ENCODE measurements around the gene TXLNA. TPM values are rescaled to one million over a fixed set of nuclear protein-coding genes. Genes with fewer than 3 reads are reported as not detected.

The TXLNA gene
- total RNA-seq, 2 experiments from 2014 or later = 84.0 to 84.4 TPM

DNA sequence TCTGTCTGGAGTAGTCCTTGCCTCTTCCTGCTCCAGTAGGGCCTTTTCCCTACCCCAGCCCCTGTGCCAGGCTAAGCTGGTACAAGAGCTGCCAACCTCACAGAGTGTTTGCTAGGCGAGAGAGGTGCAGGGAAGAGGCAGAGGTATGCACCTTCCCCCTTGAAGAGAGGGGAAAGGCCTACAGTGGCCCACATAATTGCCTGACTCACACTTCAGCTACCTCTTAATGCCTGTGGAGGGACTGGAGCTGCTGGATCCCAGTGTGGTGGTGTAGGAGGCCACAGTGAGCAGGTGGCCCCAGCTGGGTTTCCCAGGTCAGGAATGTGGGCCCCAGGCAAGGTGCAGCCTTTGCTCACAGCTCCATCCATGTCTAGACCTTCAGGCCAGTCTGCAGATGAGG is 17.6 kb downstream of the TXLNA start:
- no peaks in the 10 kb centered on the region for H3K27me3 Mint-ChIP-seq
- H3K4me3 Mint-ChIP-seq = no peak overlapping the region
- H3K27ac Mint-ChIP-seq = peak overlapping the region; percentile 59
- H3K4me1 Mint-ChIP-seq = peaks cover 44% of the 10 kb centered on the region
- peaks cover 39% of the 10 kb centered on the region for H3K36me3 Mint-ChIP-seq
- no peaks in the 10 kb centered on the region for H3K9me3 Mint-ChIP-seq
- no peak for DNase-seq

DNA sequence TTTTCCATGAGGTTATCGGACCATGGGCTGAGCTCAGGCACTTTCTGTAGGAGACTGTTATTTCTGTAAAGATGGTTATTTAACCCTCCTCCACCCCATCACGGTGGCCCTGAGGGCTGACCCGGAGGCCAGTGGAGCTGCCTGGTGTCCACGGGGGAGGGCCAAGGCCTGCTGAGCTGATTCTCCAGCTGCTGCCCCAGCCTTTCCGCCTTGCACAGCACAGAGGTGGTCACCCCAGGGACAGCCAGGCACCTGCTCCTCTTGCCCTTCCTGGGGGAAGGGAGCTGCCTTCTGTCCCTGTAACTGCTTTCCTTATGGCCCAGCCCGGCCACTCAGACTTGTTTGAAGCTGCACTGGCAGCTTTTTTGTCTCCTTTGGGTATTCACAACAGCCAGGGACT is 18.4 kb downstream of the TXLNA start:
- H3K4me3 Mint-ChIP-seq = no peak overlapping the region
- H3K4me1 Mint-ChIP-seq = peaks cover 49% of the 10 kb centered on the region
- DNase-seq = no peak
- no peaks in the 10 kb centered on the region for H3K27me3 Mint-ChIP-seq
- H3K36me3 Mint-ChIP-seq = peaks cover 36% of the 10 kb centered on the region
- H3K9me3 Mint-ChIP-seq = no peaks in the 10 kb centered on the region
- no peak overlapping the region for H3K27ac Mint-ChIP-seq

DNA sequence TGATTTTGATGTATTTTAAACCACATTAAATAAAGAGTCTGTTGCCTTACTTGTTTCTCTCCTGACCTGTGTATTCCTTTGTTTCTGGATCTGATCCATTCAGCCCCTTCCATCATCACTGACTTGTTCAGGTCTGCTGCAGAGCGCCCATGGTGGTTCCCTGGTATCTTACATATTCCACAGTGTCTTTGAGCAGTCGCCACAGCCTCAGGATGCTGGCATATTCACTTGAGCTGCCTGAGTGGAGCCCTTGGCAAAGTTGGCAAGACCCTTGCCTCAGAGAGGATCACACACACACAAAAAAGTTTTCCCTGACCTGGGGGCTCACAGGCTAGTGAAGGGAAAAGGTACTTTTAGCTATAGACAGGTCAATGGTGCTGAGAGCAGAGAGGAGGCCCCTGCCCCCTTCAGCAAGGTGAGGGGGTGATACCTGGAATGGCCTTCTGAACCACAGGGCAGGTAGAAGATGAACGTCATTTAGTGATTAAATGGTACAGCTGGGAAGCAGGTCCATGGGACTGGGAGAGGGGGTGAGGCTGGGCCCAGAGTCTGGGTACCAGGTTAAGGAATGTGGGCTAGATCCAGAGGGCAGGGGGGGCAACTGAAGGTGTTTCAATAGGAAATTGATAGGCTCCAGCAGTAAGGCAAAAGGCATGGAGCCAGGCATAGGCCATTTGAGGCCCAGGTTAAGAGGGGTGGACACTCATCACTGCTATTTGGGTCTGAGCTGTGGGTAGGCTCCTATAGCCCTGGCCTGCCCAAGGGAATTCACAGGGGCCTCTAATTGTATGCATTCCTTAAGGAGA is 19.0 kb downstream of the TXLNA start:
- H3K4me1 Mint-ChIP-seq = peaks cover 52% of the 10 kb centered on the region
- H3K36me3 Mint-ChIP-seq = peaks cover 32% of the 10 kb centered on the region
- H3K9me3 Mint-ChIP-seq = no peaks in the 10 kb centered on the region
- H3K27ac Mint-ChIP-seq = peak overlapping the region; percentile 56
- DNase-seq = no peak
- H3K27me3 Mint-ChIP-seq = no peaks in the 10 kb centered on the region
- H3K4me3 Mint-ChIP-seq = no peak overlapping the region

DNA sequence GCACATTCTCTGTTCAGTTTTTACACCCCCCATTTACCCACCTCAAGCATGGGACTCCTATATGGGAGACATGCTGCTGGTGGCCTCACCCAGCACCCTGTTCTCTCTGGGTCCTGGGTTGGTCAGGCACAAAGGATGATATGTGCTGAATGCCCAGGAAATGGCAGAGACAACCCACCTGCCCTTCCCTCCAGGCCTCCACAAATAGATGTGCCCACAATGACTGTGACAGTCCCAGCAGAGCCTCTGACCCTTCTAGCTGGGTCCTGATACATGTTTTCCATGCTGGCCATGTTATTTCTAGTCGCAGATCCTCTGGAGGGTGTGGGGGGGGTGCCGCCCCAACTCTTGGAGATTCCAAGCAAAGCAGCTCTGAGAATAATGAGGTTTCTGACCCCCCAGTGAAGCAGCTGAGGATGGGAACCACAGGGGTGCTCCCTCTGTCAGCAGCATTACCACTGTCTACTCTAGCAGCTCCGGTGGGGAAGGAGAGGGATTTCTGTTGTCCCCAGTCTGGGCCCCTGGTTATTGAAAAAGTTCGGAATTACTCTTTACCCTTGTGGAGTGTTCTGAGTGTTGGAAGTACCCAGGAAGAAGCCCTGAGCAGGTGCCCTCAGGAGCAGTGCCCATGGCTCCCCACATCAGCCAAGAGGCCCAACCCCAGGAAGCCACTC is 19.7 kb downstream of the TXLNA start:
- H3K36me3 Mint-ChIP-seq = peaks cover 29% of the 10 kb centered on the region
- no peaks in the 10 kb centered on the region for H3K27me3 Mint-ChIP-seq
- no peaks in the 10 kb centered on the region for H3K9me3 Mint-ChIP-seq
- peak overlapping the region; percentile 27 for H3K27ac Mint-ChIP-seq
- H3K4me1 Mint-ChIP-seq = peaks cover 48% of the 10 kb centered on the region
- DNase-seq = no peak
- H3K4me3 Mint-ChIP-seq = no peak overlapping the region

DNA sequence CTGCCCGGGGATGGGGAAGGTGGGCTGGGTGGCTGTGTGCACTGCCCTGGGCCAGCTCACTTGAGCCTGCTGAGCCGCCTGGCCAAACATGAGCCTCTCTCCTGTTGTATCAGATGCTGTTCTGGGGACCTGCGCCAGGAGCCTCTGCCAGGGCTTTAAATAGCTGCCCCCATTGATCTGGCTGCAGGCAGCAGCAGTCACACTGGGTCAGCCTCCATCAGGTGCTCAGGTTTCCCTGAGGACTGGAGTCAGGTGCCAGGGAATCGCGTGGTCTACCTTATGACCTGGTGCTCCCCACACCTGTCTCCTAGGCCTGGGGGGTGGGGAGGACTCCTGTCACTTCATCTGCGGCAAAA is 20.2 kb downstream of the TXLNA start:
- peaks cover 46% of the 10 kb centered on the region for H3K4me1 Mint-ChIP-seq
- H3K4me3 Mint-ChIP-seq = peak overlapping the region; percentile 83
- H3K27me3 Mint-ChIP-seq = no peaks in the 10 kb centered on the region
- H3K27ac Mint-ChIP-seq = peak overlapping the region; percentile 94
- no peaks in the 10 kb centered on the region for H3K9me3 Mint-ChIP-seq
- no peak for DNase-seq
- H3K36me3 Mint-ChIP-seq = peaks cover 26% of the 10 kb centered on the region

DNA sequence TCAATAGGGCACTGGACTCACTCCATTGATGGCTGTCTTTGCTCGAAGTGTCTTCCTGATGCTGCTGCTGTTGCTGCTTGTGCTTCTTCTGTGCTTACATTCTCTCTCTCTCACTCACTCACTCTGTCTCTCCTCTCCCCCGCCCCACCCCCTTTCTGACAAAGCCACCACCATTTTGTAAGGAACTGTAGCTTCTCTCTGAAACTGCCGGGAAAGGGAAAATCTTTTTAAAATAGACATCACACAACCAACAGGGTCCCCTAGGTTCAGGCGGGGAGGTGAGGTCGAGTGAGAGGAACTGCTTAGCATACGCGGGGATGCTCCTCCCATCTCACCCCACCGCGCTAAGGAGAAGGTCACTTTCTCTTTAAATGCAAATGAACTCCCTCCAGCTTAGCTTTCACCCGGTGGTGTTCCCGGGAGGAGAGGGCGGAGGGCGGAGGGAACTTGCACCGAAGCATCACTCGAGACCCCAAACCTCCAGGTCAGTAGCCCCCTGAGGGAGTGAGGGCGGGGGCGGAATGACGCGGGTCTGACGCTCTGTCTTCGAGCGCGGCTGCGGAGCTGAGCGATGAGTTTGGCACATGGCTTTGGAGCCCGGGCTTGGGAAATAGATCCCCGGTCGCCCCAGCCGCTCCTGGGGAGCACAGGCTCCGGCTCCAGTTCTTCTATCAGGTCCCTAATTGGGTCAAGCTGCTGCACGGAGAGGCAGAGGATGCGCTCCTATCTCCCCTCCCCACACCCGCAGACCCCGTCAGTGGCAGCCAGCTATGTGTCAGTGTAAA is 20.9 kb downstream of the TXLNA start, which contains the start of gene CCDC28B:
Gene CCDC28B (plus strand): TSS at position 370 of the 785 bp plus-strand sequence. CDS start 1,341 bp downstream, outside the sequence.
- H3K27ac Mint-ChIP-seq = peak within 1 kb of the TSS; percentile 94
- no peaks in the 10 kb centered on the region for H3K27me3 Mint-ChIP-seq
- peak; percentile 68 for DNase-seq
- peaks cover 45% of the 10 kb centered on the region for H3K4me1 Mint-ChIP-seq
- H3K4me3 Mint-ChIP-seq = peak within 1 kb of the TSS; percentile 83
- H3K36me3 Mint-ChIP-seq = peaks cover 26% of the 10 kb centered on the region
- no peaks in the 10 kb centered on the region for H3K9me3 Mint-ChIP-seq

DNA sequence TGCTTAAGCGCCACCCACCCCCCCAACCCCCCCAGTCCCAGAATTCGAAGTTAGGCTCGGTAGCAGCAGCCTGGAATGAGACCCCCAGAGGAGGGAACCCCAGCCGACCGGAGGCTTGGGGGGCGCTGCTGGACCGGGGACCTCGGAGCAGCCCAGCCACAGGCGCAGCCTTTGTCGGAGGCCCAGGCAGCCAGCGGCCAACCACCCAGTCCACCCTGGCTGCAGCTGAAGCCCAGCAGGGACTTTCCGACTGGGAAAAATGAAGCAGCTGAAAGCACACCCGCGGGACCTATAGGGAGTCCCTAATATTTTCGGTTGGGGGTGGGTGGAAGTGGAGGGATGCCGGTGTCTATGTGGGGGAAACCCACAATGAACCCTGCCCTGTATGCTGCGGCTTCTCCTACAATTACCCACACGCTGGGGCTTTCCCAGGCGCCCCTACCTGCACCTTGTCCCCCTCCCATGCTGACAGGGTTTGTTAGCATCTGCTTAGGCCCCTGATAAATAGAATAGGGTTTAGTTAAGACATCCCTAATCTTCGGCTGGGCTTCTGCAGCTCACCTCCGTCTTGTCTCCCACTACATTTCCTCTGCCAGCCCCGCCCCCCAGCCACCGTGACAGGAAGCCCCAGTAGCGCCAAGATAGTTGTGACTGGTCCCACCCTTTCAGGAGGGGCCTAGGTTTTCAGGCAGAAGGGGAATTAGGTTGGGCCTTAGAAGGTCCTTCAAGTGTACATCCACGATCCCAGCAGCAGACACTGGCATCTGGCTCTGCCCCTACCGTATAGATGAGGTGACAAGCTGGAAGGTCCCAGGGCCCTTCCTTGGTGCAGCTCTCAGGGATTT is 21.8 kb downstream of the TXLNA start:
- Mint-ChIP-seq H3K27ac (peak overlapping the region; percentile 94), H3K4me3 (peak overlapping the region; percentile 83), H3K27me3 (no peaks in the 10 kb centered on the region), H3K36me3 (peaks cover 25% of the 10 kb centered on the region), H3K9me3 (no peaks in the 10 kb centered on the region), H3K4me1 (peaks cover 42% of the 10 kb centered on the region)
- peak; percentile 86 for DNase-seq

DNA sequence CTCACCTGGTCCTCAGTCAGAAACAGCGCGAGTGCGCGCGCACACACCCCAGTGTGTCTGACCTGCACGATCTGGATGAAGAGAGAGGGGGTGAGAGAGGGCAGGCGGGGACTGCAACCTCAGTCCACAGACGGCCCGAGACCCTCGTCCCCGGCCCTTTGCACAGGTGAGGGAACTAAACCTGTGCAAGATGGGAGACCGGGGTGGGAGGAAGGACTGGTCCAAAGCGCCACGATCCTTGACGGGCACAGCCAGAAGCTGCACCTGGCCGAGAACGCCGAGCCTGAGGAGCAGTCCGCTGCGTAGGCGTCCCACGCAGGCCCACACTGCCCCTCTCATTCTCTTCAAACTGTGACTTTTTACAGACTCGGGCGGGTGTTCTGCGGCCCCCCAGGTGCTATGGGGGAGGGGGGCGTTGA is 25.5 kb downstream of the TXLNA start:
- H3K36me3 Mint-ChIP-seq = peaks cover 19% of the 10 kb centered on the region
- peak overlapping the region; percentile 63 for H3K27ac Mint-ChIP-seq
- peak overlapping the region; percentile 92 for H3K4me3 Mint-ChIP-seq
- DNase-seq = no peak
- peaks cover 32% of the 10 kb centered on the region for H3K4me1 Mint-ChIP-seq
- no peaks in the 10 kb centered on the region for H3K9me3 Mint-ChIP-seq
- H3K27me3 Mint-ChIP-seq = no peaks in the 10 kb centered on the region

DNA sequence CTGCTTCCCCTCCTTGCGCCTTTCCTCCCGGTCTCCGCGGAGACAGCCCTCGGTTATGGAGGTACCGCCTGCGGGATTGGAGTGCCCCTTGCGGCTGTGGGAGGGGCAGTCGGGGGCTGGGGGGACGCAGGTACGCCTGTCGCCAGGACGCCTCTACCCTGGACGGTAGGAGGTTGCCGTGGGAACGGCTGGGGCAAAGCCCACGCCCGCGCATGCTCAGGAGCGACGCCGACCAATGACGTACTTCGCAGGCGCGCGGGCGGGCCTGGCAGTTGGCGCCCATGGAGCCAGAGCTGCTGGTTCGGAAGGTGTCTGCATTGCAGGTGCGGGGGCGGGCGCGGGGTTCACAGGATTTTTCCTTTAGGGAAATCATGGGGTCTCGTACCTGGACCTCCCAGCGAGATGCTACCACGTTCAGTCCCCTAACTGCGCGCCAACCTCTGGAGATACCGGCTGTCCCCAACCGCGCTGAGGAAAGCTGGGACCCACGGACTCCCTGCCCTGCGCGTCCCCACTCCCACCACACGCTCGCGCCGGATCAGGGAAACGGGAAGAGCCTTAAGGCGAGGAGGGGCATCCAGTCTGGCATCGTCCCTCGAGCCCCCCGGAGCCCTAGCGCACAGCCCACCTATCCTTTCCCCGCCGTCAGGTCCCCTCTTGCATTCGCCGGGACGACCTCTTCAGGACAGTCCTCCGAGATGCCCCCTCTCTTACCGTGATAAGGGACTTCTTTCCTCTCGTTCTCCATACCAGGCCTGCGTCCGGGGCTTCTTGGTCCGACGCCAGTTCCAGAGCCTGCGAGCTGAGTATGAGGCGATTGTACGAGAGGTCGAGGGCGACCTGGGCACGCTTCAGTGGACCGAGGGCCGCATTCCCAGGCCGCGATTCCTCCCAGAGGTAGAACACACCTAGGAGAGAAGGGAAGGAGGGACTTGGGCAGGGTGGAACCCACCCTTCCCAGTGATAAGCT is 26.2 kb downstream of the TXLNA start, which contains the start of gene IQCC:
Gene IQCC (plus strand): TSS at position 271 of the 970 bp plus-strand sequence. CDS start 11 bp downstream, at position 282.
- Mint-ChIP-seq H3K4me1 (peaks cover 29% of the 10 kb centered on the region), H3K9me3 (no peaks in the 10 kb centered on the region), H3K27ac (peak within 1 kb of the TSS; percentile 82), H3K27me3 (no peaks in the 10 kb centered on the region), H3K36me3 (peaks cover 19% of the 10 kb centered on the region), H3K4me3 (peak within 1 kb of the TSS; percentile 92)
- peak; percentile 91 for DNase-seq

DNA sequence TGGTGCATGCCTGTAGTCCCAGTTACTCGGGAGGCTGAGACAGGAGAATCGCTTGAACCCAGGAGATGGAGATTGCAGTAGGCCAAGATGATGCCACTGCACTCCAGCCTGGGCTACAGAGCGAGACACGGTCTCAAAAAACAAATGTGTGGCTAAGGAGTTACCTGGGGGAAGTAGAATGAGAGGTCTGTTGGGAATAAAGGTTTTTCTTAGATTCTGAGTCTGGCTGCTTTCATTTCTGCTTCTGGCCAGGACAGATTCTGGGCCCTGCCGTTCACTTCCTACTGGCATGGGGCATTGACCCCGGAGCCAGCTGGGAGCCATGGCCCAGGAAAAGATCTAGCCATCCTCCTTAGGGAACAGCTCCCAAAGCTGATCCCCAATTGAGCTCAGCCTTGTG is 29.0 kb downstream of the TXLNA start:
- DNase-seq = no peak
- Mint-ChIP-seq H3K27me3 (no peaks in the 10 kb centered on the region), H3K36me3 (peaks cover 15% of the 10 kb centered on the region), H3K4me3 (no peak overlapping the region), H3K4me1 (peaks cover 13% of the 10 kb centered on the region), H3K9me3 (no peaks in the 10 kb centered on the region), H3K27ac (peak overlapping the region; percentile 29)

DNA sequence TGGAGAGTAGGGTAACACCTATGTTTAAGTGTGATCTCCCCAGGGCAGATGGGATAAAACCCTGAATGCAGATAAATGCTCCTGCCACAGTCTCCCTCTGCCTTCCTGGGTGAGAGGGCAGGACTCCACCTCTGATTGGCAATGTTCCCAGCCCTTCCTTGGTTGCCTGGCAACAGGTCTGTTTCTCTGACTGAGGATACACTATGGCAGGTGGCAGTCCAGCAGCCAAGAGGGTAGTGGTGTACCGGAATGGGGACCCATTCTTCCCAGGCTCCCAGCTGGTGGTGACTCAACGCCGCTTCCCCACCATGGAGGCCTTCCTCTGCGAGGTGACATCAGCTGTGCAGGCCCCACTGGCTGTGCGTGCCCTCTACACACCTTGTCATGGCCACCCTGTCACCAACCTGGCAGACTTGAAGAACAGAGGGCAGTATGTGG is 29.4 kb downstream of the TXLNA start, which contains the start of gene DCDC2B:
Gene DCDC2B (plus strand): TSS at position 199 of the 438 bp plus-strand sequence. CDS start 5 bp downstream, at position 204.
- H3K36me3 Mint-ChIP-seq = peaks cover 13% of the 10 kb centered on the region
- no peaks in the 10 kb centered on the region for H3K9me3 Mint-ChIP-seq
- peaks cover 12% of the 10 kb centered on the region for H3K4me1 Mint-ChIP-seq

DNA sequence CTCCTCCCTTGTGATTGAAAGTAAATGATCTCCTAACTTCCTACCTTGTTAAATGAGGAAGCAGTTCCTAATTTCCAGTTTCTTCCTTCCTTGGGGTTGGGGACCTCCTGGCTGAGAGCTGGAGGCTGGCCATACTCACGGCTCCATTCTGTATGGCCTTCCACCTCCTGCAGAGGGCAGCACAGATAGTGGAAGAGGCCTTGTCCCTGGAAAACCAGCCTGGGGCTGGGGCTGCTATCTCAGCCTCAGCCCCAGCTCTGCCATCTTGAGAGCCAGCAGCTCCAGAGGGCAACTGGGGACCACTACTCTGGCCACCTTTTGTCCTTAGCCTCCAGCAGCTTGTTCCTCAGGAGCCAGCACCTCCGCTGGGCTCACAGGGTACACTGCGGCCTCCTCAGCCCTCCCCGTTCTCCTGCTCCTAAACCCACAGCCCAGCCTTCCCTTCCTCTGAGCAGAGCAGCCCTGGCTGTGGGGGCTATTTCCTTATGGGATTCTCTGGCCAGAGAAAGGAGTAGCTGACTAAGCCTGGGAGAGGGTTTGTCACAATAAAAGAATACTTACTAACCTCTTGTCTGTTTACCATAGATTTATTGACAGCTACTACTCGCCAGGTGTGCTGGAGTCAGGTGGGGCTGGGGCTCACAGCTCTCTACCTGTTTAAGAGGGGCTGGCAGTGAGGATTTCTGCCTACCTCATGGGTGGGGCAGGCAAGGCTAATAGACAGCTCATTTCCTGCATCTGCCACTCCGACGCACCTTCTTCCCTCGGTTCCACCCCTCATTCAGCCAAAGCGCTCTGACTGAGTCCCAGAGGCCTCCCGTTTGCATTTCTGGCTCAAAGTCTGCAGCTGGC is 36.4 kb downstream of the TXLNA start:
- H3K4me3 Mint-ChIP-seq = no peak overlapping the region

More for the DNA sequence above, 29.4 kb downstream of the TXLNA start, which contains the start of gene DCDC2B:
- no peaks in the 10 kb centered on the region for H3K27me3 Mint-ChIP-seq
- no peak within 1 kb of the TSS for H3K4me3 Mint-ChIP-seq
- peak within 1 kb of the TSS; percentile 29 for H3K27ac Mint-ChIP-seq
- no peak for DNase-seq

More for the DNA sequence above, 36.4 kb downstream of the TXLNA start:
- no peaks in the 10 kb centered on the region for H3K9me3 Mint-ChIP-seq
- peaks cover 9% of the 10 kb centered on the region for H3K4me1 Mint-ChIP-seq
- DNase-seq = peak; percentile 44
- no peak overlapping the region for H3K27ac Mint-ChIP-seq
- no peaks in the 10 kb centered on the region for H3K27me3 Mint-ChIP-seq
- H3K36me3 Mint-ChIP-seq = peaks cover 1% of the 10 kb centered on the region

Data from activated naive CD8-positive, alpha-beta T cell treated with anti-CD3 and anti-CD28 coated beads for 36 hours (primary cell).